ENCODE data around the gene DSP. TPM values are rescaled to one million over a fixed set of nuclear protein-coding genes. Genes with fewer than 3 reads are reported as not detected.

Gene DSP
- total and polyA plus RNA-seq, 10 of the 15 experiments (the other 5 are each of a cell fraction or from before 2014, with no cell fraction given) = under 0.01 to 0.36 (median 0.04) TPM; not detected in 4

- Histone ChIP-seq H3K4me1 (ENCODE audit: control insufficient read depth, insufficient read depth, low read length) (no peaks in the 10 kb centered on the region), H3K27me3 (replicated peaks in 1 of 2; ENCODE audit: control insufficient read depth in 2 of 2, insufficient read depth in 2 of 2, low read length in 1 of 2) (0 out of 4 replicates have a peak, but pooled peaks cover 1 to 4% of the 10 kb centered on the region in 2 experiments), H3K9me3 (replicated peaks; ENCODE audit: control insufficient read depth, insufficient read depth, low read length) (no peaks in the 10 kb centered on the region), H3K79me2 (ENCODE audit: control insufficient read depth, insufficient read depth, low read length) (no peaks in the 10 kb centered on the region), H3K4me2 (ENCODE audit: control insufficient read depth, insufficient read depth) (no peak overlapping the region), H3K9ac (ENCODE audit: control insufficient read depth, insufficient read depth, low read length) (no peak overlapping the region), H3K27ac (ENCODE audit: control insufficient read depth, insufficient read depth) (no peak overlapping the region), H2AFZ (ENCODE audit: control insufficient read depth, low read depth, low read length) (no peak overlapping the region), H4K20me1 (ENCODE audit: control insufficient read depth, insufficient read depth) (no peaks in the 10 kb centered on the region), H3K4me3 (no peak overlapping the region), H3K36me3 (ENCODE audit: control insufficient read depth in 2 of 2, insufficient read depth in 2 of 2, low read length in 1 of 2) (no peaks in the 10 kb centered on the region)
- 47% methylated on average over 2 of the region's 2 CpGs for WGBS (ENCODE audit: insufficient coverage, insufficient replicate concordance, low lambda C conversion rate, missing lambda C conversion rate)
- ChIA-PET SMC1A (ENCODE audit: uncharacterized antibody, unreplicated experiment) (no interaction called here), RAD21 (ENCODE audit: unreplicated experiment) (no interaction called here), CTCF (interaction anchor here (0.6 to 1.0 kb wide), 2 partner anchors 9 to 427 kb away, joined by 3 read pairs; no protein-coding TSS in a partner anchor), POLR2A (no interaction called here)
- ATAC-seq (no peak), FAIRE-seq (no peak), DNase-seq (ENCODE audit: low read depth, low spot score) (no peak)
- in situ Hi-C loops (cut with MboI) = no loop called here
- intact Hi-C loops (cut with micrococcal nuclease; ENCODE audit: unreplicated experiment) = no loop called here
- BruUV-seq (replicated peaks) = no TSS peak
- TF ChIP-seq SREBF2 (IDR thresholded peaks at IDR 0.05; ENCODE audit: low read length) (no peak), BHLHE40 (IDR thresholded peaks at IDR 0.05; ENCODE audit: borderline replicate concordance in 1 of 2, low read depth in 2 of 2, low read length in 1 of 2) (no peak), TCF3 (IDR thresholded peaks at IDR 0.05; ENCODE audit: borderline replicate concordance, insufficient read depth, low read depth, low read length) (no peak), CBX3 (IDR thresholded peaks at IDR 0.05; ENCODE audit: borderline replicate concordance, low read depth) (no peak), STAT3 (IDR thresholded peaks at IDR 0.05; ENCODE audit: low read depth, low read length) (no peak), IKZF1 (conservative IDR thresholded peaks at IDR 0.05) (no peak), SPI1 (IDR thresholded peaks at IDR 0.05; ENCODE audit: borderline replicate concordance, insufficient read depth, low read depth, low read length) (no peak), CHD1 (IDR thresholded peaks at IDR 0.05; ENCODE audit: low read depth, low read length) (no peak), STAT1 (conservative IDR thresholded peaks at IDR 0.05) (no peak), YBX1 (IDR thresholded peaks at IDR 0.05) (no peak), PML (IDR thresholded peaks at IDR 0.05; ENCODE audit: low read length) (no peak), SP1 (IDR thresholded peaks at IDR 0.05; ENCODE audit: low read depth, low read length) (no peak), GABPA (IDR thresholded peaks at IDR 0.05; ENCODE audit: low read depth) (no peak), NFYA (IDR thresholded peaks at IDR 0.05; ENCODE audit: borderline replicate concordance, low read depth, low read length) (no peak), SIN3A (IDR thresholded peaks at IDR 0.05; ENCODE audit: low read depth, low read length) (no peak)
- TF ChIP-seq, protein P1, sequence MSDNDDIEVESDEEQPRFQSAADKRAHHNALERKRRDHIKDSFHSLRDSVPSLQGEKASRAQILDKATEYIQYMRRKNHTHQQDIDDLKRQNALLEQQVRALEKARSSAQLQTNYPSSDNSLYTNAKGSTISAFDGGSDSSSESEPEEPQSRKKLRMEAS (IDR thresholded peaks at IDR 0.05; ENCODE audit: low read depth, low read length) = no peak
- TF ChIP-seq, protein P2, sequence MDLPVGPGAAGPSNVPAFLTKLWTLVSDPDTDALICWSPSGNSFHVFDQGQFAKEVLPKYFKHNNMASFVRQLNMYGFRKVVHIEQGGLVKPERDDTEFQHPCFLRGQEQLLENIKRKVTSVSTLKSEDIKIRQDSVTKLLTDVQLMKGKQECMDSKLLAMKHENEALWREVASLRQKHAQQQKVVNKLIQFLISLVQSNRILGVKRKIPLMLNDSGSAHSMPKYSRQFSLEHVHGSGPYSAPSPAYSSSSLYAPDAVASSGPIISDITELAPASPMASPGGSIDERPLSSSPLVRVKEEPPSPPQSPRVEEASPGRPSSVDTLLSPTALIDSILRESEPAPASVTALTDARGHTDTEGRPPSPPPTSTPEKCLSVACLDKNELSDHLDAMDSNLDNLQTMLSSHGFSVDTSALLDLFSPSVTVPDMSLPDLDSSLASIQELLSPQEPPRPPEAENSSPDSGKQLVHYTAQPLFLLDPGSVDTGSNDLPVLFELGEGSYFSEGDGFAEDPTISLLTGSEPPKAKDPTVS (IDR thresholded peaks at IDR 0.05; ENCODE audit: low read depth, low read length) = no peak
- TF ChIP-seq, protein P3, sequence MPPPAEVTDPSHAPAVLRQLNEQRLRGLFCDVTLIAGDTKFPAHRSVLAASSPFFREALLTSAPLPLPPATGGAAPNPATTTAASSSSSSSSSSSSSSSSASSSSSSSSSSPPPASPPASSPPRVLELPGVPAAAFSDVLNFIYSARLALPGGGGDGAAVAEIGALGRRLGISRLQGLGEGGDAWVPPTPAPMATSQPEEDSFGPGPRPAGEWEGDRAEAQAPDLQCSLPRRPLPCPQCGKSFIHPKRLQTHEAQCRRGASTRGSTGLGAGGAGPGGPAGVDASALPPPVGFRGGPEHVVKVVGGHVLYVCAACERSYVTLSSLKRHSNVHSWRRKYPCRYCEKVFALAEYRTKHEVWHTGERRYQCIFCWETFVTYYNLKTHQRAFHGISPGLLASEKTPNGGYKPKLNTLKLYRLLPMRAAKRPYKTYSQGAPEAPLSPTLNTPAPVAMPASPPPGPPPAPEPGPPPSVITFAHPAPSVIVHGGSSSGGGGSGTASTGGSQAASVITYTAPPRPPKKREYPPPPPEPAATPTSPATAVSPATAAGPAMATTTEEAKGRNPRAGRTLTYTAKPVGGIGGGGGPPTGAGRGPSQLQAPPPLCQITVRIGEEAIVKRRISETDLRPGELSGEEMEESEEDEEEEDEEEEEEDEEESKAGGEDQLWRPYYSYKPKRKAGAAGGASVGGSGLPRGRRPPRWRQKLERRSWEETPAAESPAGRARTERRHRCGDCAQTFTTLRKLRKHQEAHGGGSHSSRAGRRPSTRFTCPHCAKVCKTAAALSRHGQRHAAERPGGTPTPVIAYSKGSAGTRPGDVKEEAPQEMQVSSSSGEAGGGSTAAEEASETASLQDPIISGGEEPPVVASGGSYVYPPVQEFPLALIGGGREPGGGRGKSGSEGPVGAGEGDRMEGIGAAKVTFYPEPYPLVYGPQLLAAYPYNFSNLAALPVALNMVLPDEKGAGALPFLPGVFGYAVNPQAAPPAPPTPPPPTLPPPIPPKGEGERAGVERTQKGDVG (CRISPR knock-in tag; IDR thresholded peaks at IDR 0.05) = no peak
- TF ChIP-seq, protein P4, sequence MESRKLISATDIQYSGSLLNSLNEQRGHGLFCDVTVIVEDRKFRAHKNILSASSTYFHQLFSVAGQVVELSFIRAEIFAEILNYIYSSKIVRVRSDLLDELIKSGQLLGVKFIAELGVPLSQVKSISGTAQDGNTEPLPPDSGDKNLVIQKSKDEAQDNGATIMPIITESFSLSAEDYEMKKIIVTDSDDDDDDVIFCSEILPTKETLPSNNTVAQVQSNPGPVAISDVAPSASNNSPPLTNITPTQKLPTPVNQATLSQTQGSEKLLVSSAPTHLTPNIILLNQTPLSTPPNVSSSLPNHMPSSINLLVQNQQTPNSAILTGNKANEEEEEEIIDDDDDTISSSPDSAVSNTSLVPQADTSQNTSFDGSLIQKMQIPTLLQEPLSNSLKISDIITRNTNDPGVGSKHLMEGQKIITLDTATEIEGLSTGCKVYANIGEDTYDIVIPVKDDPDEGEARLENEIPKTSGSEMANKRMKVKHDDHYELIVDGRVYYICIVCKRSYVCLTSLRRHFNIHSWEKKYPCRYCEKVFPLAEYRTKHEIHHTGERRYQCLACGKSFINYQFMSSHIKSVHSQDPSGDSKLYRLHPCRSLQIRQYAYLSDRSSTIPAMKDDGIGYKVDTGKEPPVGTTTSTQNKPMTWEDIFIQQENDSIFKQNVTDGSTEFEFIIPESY (IDR thresholded peaks at IDR 0.05) = no peak
These were observed 18.3 kb downstream of the DSP start for GRCh38 chr6:7559651-7560385.
